Pulmonary artery endothelial cell (primary cell): Measurements from ENCODE around the gene MAP3K9. TPM values are rescaled to one million over a fixed set of nuclear protein-coding genes. Genes with fewer than 3 reads are reported as not detected.

ENCODE experiments used
- DNase-seq: peaks from one replicate; pipeline ENCODE4 v3.0.0-alpha.2; 2011; ENCODE audit warnings: low read depth, low spot score
- total RNA-seq: library from RNA; depleted of rRNA; stranded (reverse); fragments of >200 nt; gene quantifications from 2 replicates; pipeline ENCODE4 v1.2.3, GENCODE V29; 2014

Gene MAP3K9
- total RNA-seq, 1 donor from 2014 or later, result under 0.01 TPM

- DNase-seq, result no peak
Observed at GRCh38 chr14:70821584-70822529, 12.5 kb upstream of the MAP3K9 start.

GRCh38 chr14:70816525-70816924, 7.2 kb upstream of the MAP3K9 start:
- DNase-seq, result no peak

- DNase-seq, result no peak
Observed at GRCh38 chr14:70814466-70814865, 5.2 kb upstream of the MAP3K9 start.

DNA sequence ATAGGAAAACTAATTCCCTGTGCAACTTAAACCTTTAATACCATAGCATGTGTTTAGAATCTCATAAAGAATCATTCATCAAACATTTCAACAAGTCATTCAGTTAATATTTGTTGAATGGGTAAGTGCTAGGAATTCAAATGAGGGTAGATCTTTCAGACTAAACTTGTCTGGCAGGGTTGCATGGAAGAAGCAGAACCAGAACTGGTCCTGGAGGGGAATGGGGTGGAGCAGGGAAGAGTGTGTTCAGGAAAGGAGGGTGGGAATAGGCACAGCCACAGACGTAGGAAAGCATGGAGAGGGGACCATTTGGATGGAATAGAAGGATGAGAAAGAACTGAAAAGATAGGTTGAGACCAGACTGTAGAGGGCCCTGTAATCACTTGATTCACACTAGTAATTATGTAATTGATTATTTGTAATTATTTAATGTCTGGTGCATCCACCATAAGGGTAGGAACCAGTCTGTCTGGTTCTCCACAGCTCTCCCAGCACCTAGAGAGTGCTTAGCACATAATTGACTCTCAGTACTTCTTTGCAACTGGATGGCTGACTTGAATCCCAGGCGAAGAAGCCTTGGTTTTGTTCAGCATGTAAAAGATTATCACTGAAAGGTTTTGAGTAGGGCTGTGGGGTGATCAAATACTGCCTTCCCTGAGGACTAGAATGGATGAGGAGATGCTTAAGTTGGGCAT, 3.0 kb upstream of the MAP3K9 start:
- no peak for DNase-seq

DNA sequence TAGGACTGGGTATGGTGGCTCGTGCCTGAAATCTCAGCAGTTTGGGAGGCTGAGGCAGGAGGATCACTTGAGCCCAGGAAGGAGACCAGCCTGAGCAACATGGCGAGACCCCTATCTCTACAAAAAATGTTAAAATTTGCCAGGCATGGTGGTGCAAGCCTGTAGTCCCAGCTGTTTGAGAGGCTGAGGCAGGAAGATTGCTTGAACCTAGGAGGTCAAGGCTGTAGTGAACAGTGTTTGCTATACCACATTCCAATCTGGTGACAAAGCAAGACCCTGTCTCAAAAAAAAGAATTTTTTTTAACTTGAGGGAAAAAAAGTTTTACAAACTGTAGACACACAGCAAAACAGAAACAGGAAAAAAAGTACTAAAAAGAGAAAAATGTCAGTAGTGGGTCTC, 2.3 kb upstream of the MAP3K9 start:
- DNase-seq, result no peak

- no peak for DNase-seq
Observed at GRCh38 chr14:70811050-70811449, 1.7 kb upstream of the MAP3K9 start.

DNA sequence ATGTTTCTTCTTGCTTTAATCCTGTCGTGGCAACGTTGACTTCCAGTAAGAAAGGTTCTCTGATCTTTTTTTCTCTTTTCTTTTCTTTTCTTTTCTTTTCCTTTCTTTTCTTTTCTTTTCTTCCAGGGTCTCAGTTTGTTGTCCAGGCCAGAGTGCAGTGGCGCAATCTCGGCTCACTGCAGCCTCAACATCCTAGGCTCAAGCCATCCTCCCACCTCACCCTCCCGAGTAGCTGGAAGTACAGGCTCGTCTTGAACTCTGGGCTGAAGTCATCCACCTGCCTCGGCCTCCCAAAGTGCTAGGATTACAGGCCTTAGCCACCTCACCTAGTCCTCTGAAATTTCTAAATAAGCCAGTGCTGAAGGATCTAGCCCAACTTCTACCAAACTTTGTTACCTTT, 1.3 kb upstream of the MAP3K9 start:
- no peak for DNase-seq

DNA sequence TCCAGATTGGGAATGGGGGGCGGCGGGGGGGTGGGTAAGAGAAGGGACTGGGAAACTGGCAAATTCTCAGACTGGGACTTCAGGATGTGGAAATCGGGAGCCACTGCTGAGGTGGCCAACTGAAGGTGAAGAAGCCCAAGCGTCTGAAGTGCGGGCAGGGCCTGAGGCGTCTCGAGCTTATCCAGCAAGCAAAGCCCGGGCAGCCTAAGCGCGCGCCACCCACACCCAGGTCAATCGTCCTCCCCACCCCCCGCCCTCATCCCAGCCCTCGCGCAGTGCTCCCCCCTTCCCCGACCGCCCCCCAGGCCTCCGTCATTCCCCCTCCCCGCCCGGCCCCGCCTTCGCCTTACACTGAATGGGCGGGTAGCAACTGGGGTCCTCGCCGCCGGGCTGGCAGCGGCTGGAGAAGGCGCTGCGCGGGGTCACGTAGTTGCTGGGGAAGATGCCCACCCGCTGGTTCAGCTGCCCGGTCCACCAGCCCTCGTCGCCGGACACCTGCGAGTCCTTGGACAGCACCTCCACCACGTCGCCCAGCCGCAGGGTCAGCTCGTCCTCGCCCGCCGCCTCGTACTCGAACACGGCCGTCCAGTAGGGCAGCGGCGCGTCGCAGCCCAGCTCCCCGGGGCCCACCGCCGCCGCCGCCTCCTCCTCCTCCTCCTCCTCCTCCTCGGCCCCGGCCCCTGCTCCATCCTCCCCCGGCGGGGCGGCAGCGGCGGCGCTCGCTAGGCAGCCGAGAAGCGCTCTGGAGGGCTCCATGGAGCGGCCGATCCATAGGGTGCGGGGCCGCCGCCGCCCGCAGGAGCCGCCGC, 693 bp downstream of the MAP3K9 start:
- DNase-seq, result no peak

DNA sequence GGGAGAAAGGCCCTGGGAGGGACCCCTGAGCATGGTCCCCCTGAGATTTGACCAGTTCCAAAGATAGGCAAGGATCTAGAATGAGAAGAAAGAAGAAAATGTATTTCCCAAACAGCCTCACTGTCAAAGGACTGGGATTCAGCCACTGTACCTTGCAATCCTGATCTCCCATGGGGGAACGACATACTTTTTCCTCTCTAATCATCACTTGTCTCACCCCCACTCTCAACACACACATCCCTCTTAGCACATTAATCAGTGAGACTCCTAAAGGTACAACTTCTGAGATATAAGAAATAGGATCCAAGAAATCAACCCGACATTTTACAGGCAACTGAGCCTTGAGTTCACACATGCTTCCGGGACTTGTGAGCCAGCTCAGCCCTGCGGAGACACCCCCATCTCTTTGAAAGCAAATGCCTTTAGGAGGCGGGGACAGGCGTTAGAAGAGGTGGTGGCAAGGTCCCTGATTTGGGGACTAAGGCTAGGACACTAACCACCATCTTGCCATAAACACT, 1.4 kb downstream of the MAP3K9 start:
- no peak for DNase-seq

DNA sequence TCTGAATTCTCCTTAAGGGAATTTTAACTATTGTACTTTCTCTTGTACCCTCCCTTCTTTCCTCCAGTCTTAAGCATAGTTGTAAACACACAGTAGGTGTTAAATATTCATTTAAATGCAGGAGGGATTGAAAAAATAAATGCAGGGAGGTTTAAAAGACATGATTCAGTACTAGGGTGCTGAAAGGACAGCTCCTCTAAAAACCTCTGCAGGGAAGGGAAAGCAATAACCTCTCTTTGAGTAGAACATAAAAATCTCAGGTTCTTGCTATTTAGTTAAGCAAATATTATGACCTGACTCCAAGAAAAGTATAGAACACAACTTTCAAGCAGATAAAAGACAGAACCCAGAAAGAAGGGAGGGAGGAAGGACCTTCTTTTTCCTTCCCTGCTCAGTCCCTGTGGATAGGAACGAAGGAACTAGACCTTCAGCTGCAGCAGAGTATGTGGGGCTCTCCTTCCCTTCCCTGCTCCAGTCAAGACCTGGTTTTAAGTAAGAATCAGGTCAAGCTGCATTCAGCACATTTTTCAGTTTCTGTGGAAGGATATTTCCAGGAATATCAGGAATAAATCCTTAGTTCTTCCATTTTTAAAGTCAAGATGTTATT, 4.7 kb downstream of the MAP3K9 start:
- no peak for DNase-seq

- DNase-seq, result no peak
Observed at GRCh38 chr14:70803321-70804310, 5.7 kb downstream of the MAP3K9 start.

DNA sequence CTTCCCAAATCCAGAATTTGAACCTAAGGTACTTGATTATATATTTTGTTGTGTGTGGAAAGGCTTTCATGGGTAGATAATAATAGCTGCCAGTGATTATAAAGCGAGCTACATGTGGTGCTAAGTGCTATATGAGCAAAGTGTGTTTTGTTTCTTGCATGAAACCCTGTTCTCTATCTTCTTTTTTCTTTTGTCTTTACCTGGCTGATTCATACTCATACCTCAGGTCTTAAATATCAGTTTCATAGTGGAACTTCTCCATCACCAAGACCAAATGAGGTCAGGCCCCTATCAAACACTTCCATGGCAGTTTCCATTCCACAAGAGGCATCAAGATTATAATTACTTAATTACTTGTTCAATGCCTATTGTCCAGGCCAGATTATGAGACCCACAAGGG, 6.9 kb downstream of the MAP3K9 start:
- DNase-seq, result no peak

- DNase-seq, result no peak
Observed at GRCh38 chr14:70801836-70802235, 7.5 kb downstream of the MAP3K9 start.

DNA sequence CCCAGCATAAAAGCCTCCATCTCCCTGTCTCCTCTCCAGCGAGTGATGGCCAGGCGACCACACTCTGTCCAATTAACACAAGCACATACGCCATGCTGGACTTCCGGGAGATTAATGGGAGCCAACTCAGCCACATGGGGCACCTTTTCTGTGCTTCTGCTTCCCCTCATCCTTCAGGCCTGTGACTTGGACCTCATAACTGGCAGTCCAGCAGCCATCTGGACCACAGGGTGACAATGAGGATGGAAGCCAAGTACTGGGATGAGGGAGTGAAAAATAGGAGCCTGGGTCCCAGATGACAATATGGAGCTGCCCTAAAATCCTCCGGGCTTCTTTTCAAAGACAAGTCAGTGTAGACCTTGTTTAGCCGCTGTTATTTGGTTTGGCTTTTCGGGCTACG, 12.8 kb downstream of the MAP3K9 start:
- no peak for DNase-seq

DNA sequence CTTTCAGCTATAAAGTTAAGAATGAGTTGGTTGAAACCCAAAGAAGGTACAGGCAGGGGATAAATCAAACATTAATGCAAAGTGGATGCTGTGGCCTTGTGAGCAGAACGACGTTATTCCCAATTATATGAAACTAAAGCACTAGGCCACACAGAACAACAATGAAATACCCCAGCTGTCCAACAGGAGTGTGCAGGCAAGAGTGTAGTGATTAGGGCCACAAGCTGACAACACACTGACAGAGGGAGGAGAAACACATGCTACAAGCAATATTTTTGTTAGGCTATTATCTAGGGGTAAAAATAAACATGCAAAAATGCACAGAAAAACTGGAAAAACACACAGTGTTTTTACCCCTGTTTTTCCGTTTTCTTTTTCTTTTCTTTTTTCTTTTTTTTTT, 15.0 kb downstream of the MAP3K9 start:
- no peak for DNase-seq

DNA sequence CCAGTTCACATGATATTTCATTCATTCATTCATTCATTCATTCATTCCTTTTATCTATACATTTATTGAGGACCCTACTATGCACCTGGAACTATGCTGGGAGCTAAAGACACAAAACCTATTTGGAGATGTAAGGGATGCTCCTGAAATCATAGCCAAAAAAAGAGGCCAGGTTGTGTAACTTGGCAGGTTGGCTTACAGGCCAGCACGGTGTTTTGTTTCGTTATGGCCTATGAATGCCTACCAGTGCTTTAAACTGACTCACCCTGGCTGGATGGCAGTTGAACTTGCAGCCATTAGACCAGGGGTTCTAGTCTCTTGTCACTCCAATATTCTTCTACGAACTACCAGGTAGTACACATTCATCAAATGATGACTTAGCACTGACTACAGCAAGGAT, 15.7 kb downstream of the MAP3K9 start:
- no peak for DNase-seq

DNA sequence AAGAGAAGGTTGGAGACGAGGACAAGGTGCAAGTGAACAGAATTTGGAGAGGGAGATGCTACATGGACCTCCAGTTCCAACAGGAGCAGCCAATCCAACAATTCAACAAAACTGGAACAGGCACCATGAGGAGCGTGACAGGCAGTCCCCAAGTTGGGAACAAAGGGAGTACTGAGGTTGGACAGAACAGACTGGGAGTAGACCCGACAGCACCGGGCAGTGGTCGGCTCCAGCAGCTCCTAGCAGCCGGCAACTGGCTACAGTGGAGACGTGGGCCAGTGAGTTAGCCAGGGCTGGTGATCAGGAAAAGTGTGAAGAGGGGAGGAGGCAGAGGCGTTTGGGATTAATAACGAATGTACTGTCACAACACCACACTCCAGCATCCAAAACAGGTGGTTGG, 16.4 kb downstream of the MAP3K9 start:
- DNase-seq, result no peak

DNA sequence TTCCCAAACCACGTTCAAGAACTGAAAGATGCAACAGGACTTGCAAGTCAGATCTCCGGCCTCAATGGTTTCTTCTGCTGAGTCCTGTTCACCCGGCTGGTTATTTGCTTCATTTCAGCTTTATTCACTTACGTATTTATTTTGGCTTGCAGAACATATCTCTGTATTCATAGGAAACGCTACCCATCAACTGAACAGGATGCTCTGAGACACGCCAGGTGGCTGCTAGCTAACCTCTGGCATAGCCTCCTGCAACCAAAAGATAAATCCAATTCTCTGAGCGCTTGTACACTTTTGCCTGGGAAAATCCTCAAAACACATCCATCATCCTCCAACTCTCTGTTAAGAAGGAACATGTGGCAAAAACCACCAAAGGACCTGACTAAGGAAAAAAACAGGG, 17.3 kb downstream of the MAP3K9 start:
- no peak for DNase-seq

DNA sequence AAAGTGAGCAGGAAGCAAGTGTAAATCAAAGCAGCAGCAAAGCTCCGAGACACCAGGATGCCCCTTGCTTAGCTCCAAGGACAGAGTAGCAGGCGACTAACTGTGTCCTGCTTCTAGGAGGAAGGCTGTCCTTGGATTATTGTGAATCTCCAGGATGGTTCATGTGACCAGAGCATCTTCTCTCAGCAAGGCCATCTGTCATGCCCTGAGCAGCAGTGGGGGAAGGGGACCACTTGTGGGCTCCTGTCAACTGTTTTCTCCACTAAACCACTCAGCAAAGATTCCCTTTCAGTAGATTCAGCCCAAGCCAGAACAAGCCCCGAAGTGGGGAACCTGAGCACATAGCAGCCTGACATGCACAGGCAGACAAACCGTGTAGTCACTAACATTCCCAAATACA, 19.4 kb downstream of the MAP3K9 start:
- no peak for DNase-seq

DNA sequence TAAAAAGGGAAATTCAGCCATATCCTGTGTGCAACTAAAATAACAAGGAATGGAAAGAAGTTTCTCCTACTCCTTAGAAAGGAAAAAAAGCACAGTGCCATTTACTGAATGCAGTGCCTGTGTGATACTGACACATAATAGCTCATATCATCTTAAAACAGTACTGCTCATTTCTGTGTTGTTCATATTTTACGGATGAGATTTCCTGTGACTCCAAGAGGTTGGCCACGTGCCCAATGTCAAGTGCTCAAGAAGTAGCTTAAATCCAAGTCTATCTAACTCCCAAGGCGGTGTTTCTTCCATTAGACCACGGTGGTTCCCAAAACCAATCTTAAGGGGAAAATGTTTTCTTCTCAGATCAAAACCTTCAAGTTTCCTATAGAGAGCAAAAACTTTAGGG, 20.0 kb downstream of the MAP3K9 start:
- DNase-seq, result no peak
